Germinal center (tissue), 1 donor: ENCODE data around the gene NETO1.

Source experiments
- DNase-seq: peaks from one replicate; pipeline ENCODE4 v3.0.0; 2012; ENCODE audit warnings: mixed read lengths, low spot score

NETO1 gene, protein sequence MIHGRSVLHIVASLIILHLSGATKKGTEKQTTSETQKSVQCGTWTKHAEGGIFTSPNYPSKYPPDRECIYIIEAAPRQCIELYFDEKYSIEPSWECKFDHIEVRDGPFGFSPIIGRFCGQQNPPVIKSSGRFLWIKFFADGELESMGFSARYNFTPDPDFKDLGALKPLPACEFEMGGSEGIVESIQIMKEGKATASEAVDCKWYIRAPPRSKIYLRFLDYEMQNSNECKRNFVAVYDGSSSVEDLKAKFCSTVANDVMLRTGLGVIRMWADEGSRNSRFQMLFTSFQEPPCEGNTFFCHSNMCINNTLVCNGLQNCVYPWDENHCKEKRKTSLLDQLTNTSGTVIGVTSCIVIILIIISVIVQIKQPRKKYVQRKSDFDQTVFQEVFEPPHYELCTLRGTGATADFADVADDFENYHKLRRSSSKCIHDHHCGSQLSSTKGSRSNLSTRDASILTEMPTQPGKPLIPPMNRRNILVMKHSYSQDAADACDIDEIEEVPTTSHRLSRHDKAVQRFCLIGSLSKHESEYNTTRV

DNA sequence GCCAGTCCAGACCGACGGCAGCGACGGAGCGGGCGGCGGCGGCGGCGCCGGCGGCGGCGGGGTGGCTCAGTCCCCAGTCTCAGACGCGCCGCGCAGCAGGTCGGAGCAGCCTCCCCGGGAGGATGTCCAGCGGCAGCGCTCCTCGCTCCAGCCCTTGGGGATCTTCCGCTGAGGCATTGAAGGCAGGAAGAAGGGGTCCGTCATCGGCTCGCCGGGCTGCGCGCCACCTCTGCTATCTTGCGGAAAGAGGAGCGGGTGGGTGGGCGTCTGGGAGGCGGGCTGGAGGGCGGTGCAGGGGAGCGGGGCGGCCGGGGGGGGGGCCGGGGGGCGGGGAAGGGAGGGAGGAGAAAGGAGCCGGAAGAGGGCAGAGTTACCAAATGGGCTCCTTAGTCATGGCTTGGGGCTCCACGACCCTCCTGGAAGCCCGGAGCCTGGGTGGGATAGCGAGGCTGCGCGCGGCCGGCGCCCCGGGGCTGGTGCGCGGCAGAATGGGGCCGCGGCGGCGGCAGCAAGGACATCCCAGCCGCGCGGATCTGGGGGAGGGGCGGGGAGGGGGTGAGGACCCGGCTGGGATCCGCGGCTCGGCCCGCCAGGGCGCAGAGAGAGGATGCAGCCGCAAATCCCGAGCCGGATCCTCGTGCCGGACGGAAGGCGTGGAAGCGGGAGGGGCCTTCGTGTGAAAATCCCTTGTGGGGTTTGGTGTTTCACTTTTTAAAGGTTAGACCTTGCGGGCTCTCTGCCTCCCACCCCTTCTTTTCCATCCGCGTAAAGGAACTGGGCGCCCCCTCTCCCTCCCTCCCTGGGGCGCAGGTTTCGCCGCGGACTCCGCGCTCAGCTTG lies at the start of gene NETO1:
NETO1 (minus strand) TSS at position 242 of the 839 bp plus-strand sequence. CDS start 696 bp downstream, outside the sequence.
- DNase-seq, result no peak

DNA sequence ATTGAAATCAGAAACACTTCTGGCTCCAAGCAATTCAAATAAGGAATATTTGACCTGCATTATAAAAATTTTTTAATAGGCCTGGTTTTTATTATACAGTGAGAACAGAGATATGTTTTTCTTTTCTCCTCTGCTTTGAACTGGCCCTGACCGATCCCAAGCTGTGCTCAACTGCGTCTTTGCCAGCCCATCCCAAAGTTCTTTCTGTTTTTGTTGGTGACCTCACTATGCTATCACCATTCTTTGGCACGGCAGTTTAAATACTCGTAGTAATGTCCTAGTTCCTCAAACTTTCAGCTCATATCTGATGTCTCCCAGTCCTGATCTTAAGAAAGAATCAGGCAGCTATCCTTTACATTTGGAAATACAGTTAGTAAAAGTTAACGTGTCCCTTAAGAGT lies 42.3 kb upstream of the NETO1 start:
- no peak for DNase-seq

DNA sequence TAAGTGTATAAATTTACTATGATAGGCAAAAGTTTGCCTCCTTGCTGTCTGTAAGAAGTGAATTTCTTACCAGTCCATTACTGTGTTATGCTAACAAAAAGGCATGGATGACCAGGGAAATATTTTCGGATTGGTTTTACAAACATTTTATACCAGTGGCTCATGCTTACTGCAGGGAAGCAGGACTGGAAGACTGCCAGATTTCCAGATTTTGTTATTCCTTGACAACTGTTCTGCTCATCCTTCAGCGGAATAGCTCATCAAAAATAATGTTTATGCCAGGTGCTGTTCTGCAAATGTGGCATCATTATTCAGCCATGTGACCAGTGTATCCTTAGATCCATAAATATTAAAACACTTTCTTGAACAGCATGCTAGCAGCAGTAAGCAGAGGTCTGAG lies 40.4 kb upstream of the NETO1 start:
- no peak for DNase-seq

DNA sequence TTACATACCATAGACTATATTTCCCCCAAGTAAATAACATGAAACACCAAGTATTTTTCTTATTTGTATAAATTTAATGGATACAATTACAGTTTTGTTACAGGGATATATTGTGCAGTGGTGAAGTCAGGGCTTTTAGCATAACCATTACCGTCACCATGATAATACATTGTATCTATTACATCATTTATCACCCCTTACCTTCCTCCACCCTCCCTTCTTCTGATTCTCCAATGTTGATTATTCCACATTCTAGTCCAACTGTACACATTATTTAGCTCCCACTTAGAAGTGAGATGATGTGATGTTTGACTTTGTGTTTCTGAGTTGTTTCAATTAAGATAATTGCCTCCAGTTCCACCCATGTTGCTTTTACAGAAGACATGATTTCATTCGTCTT lies 35.2 kb upstream of the NETO1 start:
- DNase-seq, result no peak

DNA sequence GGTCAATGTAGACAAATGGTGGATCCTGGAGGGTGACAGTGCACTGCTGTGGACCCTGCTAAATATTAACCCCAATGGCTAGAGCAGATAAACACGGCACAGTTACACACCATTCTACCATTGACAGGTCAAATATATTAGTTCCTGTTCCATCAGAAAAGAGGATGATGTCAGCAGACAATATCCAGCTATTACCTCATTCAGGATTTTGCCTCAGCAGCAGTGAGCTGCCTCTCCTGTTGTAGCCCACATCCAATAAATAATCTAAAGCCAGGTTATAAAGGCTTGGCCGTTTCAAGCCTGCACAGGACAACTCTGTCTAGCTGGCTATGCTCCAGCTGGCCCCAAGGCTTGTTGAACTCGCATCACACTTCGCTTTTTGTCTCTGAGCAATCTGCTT lies 31.6 kb upstream of the NETO1 start:
- DNase-seq, result no peak

DNA sequence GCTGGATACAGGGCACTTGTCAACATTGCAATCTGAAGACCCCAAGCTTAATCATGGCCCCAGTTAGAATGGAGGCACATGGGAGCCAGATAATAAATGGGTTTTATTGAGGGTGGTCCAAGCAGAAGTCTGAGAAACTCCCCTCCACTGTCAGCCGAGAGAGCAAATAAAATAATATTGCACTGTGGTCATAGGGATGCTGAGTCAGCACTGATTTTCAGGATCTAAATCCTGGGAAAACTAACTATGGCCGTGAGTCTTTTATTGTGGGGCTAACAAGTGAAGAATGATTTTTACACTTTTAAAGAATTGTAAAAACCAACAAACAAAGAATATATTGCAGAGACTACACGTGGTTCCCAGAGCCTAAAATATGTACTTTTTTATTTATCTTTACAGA lies 31.1 kb upstream of the NETO1 start:
- DNase-seq, result no peak

DNA sequence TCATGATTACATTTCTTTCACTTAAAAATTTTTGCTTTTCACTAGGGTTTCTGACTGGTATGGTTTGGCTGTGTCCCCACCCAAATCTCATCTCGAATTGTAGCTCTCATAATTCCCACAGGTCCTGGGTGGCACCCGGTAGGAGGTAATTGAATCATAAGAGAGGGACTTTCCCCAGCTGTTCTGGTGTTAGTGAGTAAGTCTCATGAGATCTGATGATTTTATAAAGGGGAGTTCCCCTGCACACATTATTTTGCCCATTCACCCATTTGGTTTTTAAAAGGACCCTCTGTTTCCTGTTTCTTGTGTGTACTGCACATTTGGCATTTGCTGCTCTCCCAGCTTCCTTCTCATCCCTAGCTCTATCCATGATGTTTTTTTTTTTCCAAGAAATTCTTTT lies 27.8 kb upstream of the NETO1 start:
- no peak for DNase-seq

DNA sequence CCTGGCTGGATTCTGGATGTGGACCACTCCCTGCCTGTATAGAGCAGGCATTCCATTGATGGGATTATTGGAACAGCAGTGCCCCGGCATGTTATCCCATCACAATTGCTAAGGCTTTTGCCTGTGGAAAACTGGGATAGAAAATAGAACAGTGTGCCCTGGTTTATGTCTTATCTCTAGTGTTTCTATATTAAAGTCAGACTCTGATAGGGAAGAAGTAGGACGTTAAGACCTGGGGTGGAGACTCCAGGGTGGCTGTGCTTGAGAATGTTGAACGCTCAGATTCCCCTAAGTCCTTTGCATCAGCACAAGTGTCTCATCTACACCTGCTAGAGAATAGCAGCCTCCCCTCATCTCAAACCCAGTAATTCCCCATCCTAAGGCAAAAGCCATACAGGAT lies 10.8 kb upstream of the NETO1 start:
- DNase-seq, result no peak

DNA sequence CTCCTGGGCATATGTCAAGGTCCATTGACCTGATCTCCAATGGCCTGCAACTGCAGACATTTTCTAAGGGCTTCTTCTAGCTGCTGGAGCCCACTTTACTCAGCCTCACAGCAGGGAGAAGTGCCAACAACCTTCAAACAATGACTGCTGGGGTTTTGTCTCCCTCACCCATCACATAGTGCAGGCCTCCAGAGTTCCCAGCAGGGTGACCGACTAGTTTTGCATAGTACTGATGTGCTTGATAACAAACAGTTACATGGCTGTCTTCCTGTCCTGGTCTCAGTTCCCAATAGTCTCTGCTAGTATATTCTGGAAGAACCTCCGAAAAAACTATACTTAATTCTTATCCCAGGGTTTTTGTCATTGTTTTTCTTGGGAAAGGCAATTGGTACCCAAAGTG lies 10.4 kb upstream of the NETO1 start:
- no peak for DNase-seq

DNA sequence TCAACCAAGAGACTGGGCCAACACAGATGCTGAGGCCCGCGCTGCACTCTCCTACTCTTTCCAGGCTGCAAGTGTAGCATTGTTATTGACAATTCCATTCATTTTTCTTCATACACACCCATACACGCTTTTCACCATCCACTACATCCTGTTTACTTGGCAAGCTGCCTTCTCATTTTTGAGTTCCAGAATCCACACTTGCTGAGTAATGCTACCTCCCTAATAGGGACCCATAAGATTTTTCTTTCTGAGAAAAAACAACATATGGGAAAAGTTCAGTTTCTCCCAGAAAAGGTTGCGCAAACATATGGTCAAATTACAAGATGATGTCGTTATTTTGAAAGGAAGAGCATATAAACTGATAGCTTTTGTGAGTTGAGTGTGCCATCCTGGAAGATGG lies 3.3 kb upstream of the NETO1 start:
- no peak for DNase-seq

DNA sequence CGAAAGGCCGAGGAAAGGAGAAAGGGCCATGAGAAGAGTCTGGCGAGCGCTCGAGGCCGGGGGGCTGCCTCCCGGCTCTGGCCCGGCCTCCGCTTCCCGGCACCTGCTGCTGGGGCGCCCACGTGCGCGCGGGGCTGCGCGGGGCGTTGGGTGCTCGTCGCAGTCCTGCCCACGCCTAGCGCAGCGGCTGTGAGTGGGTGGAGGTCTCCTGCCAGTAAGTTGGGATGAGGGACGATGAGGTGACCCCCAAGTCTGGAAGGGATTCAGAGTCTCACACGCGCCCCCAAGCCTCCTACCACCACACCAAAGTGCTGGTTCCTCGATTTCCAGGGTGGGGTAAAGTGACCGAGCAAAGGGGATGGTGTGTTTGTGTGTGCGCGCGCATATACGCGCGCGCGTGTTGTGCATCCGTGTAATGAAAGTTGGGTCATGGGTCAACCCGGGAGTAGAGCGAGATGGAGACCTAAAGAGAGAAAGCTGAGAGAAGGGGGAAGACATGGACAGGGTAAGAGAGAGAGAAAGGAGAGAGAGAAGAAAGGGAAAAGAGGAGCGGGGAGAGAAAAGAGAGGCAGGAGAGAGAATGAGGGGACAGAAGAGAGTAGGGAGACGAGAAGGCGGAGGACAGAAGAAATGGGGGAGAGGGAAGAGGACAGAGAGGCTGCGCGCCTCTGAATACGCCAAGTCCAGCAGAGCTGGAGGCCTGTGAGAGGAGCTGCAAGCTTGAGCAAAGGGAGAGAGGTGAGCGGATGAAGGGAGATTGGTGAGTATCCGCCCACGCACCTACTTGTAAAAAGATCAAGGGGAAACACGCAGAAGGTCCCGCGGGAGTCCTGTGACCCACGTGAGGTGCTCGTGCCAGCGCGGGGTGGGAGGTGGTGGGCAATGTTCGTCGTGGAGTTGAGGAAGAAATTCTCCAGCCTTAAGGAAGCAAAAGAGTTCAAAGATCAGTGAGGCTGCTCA lies 1.7 kb upstream of the NETO1 start:
- DNase-seq, result no peak

DNA sequence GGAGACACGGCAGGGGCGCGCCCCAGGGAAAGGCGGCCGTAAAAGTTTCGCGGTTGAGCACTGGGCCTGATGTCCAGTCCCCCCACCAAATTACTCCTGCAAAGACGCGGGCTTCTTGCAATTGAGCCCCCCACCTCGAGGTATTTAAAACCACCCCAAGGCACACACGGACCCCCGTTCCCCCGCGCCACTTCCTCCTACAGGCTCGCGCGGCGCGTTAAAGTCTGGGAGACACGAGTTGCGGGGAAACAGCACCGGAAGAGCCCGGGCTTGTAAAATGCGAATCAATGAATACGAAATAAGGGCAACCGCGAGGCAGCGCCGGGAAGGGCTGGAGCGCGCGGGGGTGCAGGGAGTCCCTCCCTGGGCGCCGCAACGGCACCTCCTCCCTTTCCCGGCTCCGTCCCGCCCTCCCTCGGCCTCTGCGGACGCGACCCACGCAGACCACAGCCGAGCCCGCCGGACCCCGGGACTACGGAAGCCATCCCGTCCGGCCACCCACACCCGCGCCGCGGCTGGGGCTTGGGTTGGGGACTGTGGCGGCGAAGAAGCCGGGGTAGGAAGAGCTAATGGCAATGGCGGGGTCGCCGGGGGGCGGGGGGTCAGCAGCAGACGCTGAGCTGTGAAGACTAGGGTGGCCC lies 918 bp upstream of the NETO1 start:
- DNase-seq, result no peak

DNA sequence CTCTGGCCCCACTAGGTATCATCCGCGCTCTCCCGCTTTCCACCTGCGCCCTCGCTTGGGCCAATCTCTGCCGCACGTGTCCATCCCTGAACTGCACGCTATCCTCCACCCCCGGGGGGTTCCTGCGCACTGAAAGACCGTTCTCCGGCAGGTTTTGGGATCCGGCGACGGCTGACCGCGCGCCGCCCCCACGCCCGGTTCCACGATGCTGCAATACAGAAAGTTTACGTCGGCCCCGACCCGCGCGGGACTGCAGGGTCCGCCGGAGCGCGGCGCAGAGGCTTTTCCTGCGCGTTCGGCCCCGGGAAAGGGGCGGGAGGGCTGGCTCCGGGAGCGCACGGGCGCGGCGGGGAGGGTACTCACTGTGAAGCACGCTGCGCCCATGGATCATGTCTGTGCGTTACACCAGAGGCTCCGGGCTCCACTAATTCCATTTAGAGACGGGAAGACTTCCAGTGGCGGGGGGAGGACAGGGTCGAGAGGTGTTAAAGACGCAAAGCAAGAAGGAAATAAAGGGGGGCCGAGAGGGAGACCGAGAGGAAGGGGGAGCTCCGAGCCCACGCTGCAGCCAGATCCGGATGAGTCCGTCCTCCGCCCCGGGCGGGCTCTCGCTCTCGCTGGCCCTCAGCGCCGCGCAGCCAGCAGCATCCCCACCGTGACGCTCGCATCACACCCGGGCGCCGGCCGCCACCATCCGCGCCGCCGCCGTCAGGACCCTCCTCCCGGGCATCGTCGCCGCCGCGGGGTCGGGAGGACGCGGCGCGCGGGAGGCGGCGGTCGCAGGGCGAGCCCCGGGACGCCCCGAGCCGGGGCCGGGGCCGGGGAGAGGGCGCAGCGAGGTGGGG lies 664 bp downstream of the NETO1 start:
- no peak for DNase-seq

DNA sequence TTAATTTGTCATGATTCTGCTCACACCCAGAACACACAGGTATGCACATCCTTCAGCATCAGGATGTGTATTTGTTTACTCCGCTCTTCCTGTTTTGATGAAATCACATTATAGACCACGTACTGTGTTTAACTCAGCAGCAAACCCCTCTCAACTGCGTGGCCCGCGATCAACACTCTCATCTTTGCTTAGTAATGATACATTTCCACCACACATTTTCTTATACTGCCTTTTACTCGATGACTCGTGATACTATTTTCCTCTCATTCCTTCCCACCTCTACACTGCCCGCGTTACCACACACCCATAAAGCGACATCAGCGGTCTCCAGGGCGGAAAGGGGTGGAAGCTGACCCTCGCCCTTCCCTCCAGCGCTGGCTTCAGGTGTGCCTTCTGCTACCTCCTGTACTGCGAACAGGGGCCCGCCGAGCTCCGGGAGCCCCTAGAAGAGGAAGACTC lies 1.3 kb downstream of the NETO1 start:
- no peak for DNase-seq

DNA sequence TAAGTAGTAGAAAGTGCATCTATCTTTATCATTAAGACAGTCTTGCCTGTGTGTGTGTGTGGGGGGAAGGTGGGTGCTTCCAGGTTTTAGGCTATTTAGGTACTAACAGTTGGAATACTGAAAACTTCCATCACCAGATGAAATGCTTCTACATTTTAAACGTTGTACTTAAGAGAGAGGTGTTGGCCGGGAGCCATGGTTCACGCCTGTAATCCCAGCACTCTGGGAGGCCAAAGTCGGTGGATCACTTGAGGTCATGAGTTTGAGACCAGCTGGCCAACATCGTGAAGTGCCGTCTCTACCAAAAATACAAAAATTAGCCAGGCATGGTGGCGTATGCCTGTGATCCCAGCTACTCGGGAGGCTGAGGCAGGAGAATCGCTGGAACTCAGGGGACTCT lies 4.0 kb downstream of the NETO1 start:
- no peak for DNase-seq

DNA sequence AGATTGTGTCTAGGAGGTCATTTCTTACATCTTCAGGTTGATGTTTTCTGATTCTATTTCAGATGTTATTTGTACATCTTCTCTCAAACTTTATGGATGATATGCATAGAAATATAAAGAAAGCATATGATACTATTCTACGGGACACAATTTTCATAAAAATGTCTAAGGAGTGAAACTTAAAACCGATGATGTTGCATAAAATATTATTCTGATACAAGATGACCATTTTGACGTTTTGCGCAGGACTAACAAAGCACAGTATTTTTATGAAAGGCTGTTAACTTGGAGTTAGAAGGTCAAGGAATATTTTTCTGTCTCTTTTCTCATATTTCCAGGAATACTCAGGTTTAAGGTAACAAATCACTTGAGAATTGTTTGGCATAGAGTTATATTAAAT lies 8.7 kb downstream of the NETO1 start:
- no peak for DNase-seq

DNA sequence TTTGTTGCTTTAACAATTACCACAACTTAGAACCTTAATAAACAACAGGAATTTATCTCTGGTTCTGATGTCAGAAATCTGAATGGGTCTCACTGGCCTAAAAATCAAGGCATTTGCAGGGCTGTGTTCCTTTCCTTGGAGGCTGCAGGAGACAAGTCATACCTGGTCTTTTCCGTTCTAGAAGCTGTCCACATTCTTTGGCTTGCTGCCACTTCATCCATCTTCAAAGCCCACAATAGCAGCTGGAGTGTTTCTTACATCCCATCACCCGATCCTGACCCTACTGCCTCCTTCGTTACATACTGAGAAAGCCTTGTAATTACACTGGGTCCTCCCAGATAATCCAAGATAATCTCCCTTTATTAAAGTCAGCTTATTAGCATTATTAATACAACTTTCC lies 18.1 kb downstream of the NETO1 start:
- no peak for DNase-seq

DNA sequence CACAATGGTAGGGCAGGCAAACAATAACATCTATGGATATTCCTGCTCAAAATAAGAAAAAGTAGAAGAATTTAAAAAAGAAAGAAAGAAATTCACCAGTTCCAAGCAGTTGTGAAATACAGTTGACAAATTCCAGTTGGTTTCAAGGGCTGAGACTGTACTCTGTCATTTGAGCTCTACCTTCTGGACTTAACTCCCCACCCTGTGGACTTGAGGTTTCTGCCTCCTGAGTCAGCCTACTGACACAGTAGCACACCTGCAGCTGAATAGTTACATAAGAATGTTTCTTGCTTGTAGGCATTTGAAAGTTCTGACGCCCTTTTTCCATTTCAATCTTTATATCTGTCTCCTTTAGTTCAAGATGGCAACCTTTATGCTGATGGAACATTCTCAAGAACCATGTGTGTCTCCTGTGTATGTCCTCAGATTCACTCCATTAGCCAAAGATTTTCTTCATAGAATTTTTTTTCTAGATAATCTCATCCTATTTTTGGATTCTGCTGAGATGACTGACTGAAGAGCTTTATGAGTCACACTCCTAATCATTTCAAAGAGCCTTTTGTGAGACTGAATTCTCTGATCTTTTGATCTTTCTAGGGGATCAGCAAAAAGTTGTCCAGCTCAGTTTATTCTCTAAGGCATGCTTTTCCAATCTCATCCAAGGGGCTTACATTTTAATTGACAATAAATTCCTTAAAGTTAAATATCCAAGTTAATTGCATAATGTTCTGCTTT lies 19.1 kb downstream of the NETO1 start:
- DNase-seq, result no peak

DNA sequence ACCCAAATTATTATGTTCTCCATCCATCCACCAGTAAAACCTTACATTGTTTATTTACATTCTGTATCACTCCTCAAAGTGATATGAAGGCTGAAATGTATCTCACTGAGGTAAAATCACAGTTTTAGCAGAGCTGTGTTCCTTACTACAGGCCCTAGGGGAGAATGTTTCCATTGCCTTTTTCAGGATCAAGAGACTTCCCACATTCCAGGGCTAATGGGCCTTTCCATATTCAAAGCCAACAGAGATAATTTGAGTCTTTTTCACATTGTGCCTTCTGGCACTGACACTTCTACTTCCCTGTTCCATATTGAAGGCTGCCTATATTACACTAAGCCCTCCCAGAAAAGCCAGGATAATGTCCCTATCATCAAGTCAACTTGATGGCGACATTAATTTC lies 20.0 kb downstream of the NETO1 start:
- no peak for DNase-seq
